HG03175 (cell line): ENCODE measurements around the gene RRAGD.
A peak's percentile ranks its signal among the peaks of the same experiment; 100 is the strongest.
"Not testable (repeated sequence)": the region's sequence is repeated elsewhere in the genome, so short reads cannot be mapped to it uniquely, and the experiment has no call there.

Experiments
- ATAC-seq: cut with Tn5 transposase; IDR thresholded peaks from one replicate; pipeline ENCODE4 v1.9.1; 2021; ENCODE audit warnings: mild to moderate bottlenecking, moderate library complexity; ENCODE audit not compliant: unreplicated experiment

RRAGD gene

GRCh38 chr6:89411145-89412070 is 665 bp downstream of the RRAGD start:
- peak; percentile 46 for ATAC-seq

GRCh38 chr6:89410788-89411144 is 1.3 kb downstream of the RRAGD start:
- ATAC-seq = no peak

- ATAC-seq = no peak
Observed at GRCh38 chr6:89410231-89410761, 1.8 kb downstream of the RRAGD start.

GRCh38 chr6:89409461-89410035 is 2.5 kb downstream of the RRAGD start:
- no peak for ATAC-seq

GRCh38 chr6:89406141-89406540 is 5.9 kb downstream of the RRAGD start:
- ATAC-seq = no peak

GRCh38 chr6:89404512-89404911 is 7.6 kb downstream of the RRAGD start:
- ATAC-seq = no peak

GRCh38 chr6:89402776-89403175 is 9.3 kb downstream of the RRAGD start:
- ATAC-seq = no peak

GRCh38 chr6:89400912-89401399 is 11.1 kb downstream of the RRAGD start:
- ATAC-seq = no peak

GRCh38 chr6:89400050-89400449 is 12.0 kb downstream of the RRAGD start:
- no peak for ATAC-seq

- no peak for ATAC-seq
Observed at GRCh38 chr6:89398762-89399525, 13.1 kb downstream of the RRAGD start.

- not testable (repeated sequence) for ATAC-seq
Observed at GRCh38 chr6:89397884-89398283, 14.2 kb downstream of the RRAGD start.

GRCh38 chr6:89393659-89394058 is 18.4 kb downstream of the RRAGD start:
- no peak for ATAC-seq

- no peak for ATAC-seq
Observed at GRCh38 chr6:89392823-89393222, 19.2 kb downstream of the RRAGD start.

GRCh38 chr6:89388846-89389245 is 23.2 kb downstream of the RRAGD start:
- ATAC-seq = no peak

GRCh38 chr6:89387516-89388201 is 24.4 kb downstream of the RRAGD start:
- ATAC-seq = peak; percentile 98

- peak; percentile 5 for ATAC-seq
Observed at GRCh38 chr6:89386917-89387491, 25.1 kb downstream of the RRAGD start.

- ATAC-seq = no peak
Observed at GRCh38 chr6:89385846-89386245, 26.2 kb downstream of the RRAGD start.

- ATAC-seq = no peak
Observed at GRCh38 chr6:89385156-89385667, 26.9 kb downstream of the RRAGD start.

GRCh38 chr6:89381031-89381430 is 31.0 kb downstream of the RRAGD start:
- ATAC-seq = no peak

- no peak for ATAC-seq
Observed at GRCh38 chr6:89379281-89379680, 32.8 kb downstream of the RRAGD start.
